ENCODE results near the gene FUT8. TPM values are rescaled to one million over a fixed set of nuclear protein-coding genes. Genes with fewer than 3 reads are reported as not detected.

Gene FUT8
- total RNA-seq, 4 donors from 2014 or later, result 14.9 to 35.8 (median 22.2) TPM

GRCh38 chr14:65790172-65790815, 377.8 kb downstream of the FUT8 start:
- ATAC-seq (ENCODE audit: low FRiP score) (no peak), DNase-seq (ENCODE audit: low spot score) (no peak)
- no peak for TF ChIP-seq CTCF (IDR thresholded peaks at IDR 0.05)

DNA sequence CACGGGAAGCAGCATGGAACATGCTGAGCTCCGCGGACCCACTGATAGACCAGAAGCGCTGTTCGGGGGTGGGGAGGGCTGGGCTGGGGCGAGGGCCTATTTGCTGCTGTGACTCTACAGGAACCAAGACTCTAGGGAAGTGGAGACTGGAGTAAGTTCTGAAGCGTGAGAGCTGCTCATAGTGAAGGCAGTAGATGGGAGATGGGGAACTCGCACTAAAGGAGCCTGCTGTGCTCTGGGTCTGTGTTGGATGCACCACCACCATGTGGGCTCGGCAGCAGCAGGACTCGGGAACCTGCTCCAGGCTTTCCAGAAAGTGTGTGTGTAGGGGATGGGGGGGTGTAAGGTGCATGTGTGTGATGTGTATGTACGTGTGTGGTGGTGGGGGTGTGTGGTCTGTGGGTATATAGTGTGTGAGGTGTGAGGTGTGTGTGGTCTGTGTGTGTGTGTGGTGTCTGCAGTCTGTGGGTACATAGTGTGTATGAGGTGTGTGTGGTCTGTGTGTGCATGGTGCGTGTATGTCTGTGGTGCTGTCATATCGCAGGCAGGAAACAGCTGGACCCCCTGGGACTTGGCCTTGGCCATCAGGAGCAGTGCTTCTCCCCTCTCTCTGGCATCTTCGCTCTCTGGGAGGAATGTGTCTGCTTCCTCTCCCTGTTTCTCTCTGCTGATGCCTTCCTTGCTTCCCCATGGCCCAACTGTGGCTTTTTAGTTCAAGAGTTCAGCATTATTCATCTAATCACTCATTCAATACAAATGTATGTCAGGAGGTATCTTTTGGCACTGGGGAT, 378.9 kb downstream of the FUT8 start:
- DNase-seq (ENCODE audit: low spot score) (no peak), ATAC-seq (ENCODE audit: low FRiP score) (no peak)
- no peak for TF ChIP-seq CTCF (IDR thresholded peaks at IDR 0.05)

- ATAC-seq (ENCODE audit: low FRiP score) (no peak), DNase-seq (ENCODE audit: low spot score) (no peak)
- no peak for TF ChIP-seq CTCF (IDR thresholded peaks at IDR 0.05)
Observed at GRCh38 chr14:65792208-65792905, 379.8 kb downstream of the FUT8 start.

Small RNAs within 50 kb of the gene (small RNA-seq; reads per million reads assigned to genes)
- not detected for gene MIR625

Data from omental fat pad (tissue), 4 donors.